Thyroid gland (tissue), 4 donors: ENCODE results near the gene GSN.

Experiments
- CTCF ChIP-seq, 6 experiments: fragments of 200-600 bp in 3 of 6; fragments of 450-650 bp in 3 of 6; sonication (generic) in 3 of 6; IDR thresholded peaks; one replicate each; pipeline ENCODE4 v1.5.1; 2016 to 2019; ENCODE audit warnings: antibody characterized with exemption in 6 of 6, mild to moderate bottlenecking in 2 of 6, inconsistent platforms in 1 of 6, moderate library complexity in 1 of 6
- POLR2A ChIP-seq, 2 donors: fragments of 450-650 bp; IDR thresholded peaks; one replicate each; pipeline ENCODE4 v1.6.1; 2017; ENCODE audit warnings: antibody characterized with exemption in 2 of 2, mild to moderate bottlenecking in 2 of 2, moderate library complexity in 1 of 2

GRCh38 chr9:121289026-121289771 is 21.2 kb downstream of the GSN start:
- TF ChIP-seq CTCF (IDR thresholded peaks at IDR 0.05) (peak in 1 of 6 experiments; percentile 12), POLR2A (IDR thresholded peaks at IDR 0.05) (peak in 1 of 2 donors; percentile 87)
